Caki2 (cell line): ENCODE results near the gene BSG. TPM values are rescaled to one million over a fixed set of nuclear protein-coding genes. Genes with fewer than 3 reads are reported as not detected.

Experiments
- DNase-seq: peaks from one replicate; pipeline ENCODE4 v3.0.0-alpha.2; 2015; ENCODE audit warnings: low read depth
- in situ Hi-C: cut with HindIII; loops from 2 replicates; pipeline ENCODE4 v1.10.0; 2016; ENCODE audit warnings: low sequenced_read_pairs, low pct_unique_long_range_greater_than_20kb, mixed read lengths
- total RNA-seq: library from RNA; depleted of rRNA; stranded (reverse); fragments of >200 nt; shearing (Covaris generic); gene quantifications from 2 replicates; pipeline ENCODE4 v1.2.3, GENCODE V29; 2014; ENCODE audit warnings: low replicate concordance

Gene BSG
- total RNA-seq, 1 experiment from 2014 or later: 330 TPM

DNA sequence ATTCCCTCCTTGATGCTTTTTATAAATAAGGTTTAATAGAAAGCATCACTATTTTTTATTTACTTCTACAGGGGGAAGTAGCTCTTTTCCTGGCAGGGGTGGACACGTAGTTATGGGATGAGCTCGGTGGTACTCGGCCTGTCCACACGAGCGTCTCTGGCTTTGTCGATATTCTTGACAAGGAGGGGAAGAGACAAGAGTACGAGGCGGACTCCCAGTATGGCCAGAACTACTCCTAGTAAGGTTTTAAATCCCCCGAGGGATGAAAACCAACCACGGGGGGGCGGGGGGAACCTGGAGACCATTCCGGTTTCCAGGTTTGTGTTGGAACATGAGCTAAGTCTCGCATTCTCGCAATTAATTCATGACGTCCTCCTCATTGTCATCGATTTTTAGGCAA, 5.6 kb upstream of the BSG start:
- no peak for DNase-seq
- in situ Hi-C loops: no loop called here

DNA sequence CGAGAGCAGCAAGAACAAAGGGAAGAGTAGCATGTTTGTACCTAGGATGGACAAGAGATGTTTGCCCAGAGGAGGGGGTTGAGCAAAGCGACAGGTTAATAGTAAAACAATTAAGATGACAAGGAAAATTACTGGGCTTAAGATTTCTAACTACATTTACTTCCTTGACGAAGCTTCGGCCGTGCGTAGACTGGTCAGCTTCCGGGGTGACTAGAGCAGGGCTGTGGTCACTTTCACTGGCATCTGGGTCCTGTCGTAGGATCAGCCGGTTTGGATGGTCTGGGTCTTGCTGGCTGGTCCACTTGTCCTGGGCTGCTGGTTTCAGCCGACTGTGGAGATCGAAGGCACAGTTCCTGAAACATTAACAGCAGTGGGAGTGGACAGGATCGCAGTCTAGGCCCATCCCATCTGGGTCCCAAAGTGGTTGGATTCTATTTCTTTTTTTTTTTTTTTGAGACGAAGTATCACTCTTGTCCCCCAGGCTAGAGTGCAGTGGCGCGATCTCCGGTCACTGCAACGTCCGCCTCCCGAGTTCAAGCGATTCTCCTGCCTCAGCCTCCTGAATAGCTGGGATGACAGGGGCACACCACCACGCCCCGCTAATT, 5.0 kb upstream of the BSG start:
- in situ Hi-C loops: no loop called here
- no peak for DNase-seq

DNA sequence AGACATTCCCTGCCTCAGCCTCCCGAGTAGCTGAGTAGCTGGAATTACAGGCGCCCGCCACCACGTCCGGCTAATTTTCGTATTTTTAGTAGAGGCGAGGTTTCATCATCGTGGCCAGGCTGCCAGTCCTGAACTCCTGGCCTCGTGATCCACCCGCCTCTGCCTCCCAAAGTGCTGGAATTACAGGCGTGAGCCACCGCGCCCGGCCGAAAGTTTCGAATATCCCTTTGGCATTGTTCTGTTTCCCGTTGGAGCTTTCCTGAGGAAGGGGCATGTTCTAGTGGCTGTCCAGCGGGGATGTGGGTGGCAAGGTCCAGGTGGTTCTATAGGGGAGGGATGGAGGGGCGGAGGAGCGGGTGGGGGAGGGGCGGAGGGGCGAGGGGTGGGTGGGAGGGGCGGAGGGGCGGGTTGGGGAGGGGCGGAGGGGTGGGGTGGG, 2.1 kb upstream of the BSG start:
- in situ Hi-C loops: no loop called here
- DNase-seq: no peak

DNA sequence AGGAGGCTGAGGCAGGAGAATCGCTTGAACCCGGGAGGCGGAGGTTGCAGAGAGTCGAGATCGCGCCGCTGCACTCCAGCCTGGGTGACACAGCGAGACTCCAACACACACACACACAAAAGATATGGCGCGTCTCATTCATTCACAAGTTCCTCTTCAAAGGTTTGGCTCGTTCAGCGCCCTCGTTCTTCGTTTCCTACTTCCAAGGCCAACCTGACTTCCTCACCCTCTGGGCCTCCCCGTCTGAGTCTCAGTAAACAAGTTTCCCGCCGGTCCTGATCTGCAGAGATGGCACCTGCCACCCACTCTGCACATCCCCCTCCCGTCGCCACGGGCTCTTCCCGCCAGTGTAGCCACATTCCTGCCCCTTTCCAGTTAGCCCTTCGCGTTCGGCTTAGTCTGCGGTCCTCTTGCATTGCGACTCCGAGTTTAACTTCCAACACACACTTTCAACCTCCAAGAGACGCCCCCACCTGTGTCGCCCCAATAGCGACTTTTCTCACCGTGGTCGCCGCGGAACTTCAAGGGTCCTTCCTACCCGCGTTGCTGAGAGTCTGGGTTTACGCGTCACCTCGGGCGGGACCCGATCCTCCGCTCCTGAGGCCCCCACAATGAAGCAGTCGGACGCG, 1.3 kb upstream of the BSG start:
- in situ Hi-C loops: no loop called here
- DNase-seq: peak; percentile 45

DNA sequence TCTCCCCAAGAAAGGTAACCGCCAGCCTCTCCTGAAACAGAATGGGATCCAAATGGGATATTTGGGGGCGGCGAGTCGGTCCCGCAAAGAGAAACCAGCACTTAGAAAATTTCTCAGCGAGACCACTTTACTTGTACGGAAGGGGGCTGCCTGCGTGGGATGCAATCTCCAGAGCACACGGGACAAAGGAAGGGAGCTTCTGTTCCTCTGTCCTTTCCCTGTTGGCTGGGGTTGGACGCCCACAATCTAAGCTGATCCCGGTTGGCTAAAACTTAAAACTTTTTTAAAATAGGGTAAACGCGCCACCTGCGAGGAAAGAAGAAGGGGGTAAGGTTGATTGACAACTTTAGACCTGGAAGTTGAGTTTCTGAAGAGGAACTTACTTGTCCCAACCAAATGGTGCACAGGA, 826 bp upstream of the BSG start:
- in situ Hi-C loops: no loop called here
- peak; percentile 46 for DNase-seq

DNA sequence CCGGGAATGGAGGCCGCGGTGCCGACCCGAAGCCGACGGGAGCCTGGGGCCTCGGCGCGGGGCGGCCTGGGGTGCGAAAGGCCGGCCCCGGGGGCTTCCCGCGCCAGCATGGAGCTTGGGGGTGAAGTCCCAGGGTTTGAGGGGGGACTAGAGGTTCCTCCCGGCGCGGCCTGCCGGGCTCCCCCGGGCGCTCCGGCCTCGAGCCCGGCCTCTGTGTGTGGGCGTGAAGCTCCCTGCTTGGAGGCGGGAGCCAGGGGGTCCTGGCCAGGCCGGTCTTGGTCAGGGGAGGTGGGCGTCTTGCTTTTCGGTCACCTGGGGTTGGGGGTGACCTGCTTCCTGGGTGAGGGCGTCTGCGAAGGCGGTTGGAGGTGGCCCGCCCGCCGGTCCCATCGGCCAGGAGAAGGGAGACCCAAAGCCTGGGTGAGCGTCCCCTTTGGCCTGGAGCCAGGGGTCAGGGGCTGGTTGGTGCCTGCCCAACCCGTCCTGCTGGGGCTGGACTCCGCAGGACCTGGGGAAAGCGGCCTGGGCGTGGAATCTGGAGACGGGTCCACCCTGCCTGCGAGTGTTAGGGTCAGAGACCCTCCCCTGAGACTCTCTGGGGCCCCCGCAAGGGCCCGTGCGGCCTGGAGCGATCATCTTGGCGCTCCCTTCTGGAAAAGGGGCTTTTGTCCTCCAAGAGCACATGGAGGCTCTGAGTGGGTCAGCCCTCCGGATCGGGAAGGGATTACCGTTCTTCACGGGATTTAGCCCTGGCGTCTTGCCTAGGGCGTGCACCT, 535 bp downstream of the BSG start:
- in situ Hi-C loops: no loop called here
- peak; percentile 25 for DNase-seq

DNA sequence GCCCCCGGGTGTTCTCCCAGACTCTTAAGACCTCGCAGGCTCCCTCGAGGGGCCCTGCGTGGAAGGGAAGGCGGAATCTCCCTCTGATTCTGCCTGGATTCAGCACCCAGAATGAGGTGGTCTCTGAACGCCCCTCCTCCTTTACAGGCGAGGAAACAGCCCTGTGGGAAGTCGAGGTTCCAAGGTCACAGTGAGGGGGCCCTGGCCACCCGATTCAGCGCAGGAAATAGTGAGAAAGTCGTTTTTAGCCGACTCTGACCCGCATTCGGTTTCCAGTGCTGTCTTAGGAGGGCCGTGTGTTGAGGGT, 1.1 kb downstream of the BSG start:
- no peak for DNase-seq
- in situ Hi-C loops: no loop called here

DNA sequence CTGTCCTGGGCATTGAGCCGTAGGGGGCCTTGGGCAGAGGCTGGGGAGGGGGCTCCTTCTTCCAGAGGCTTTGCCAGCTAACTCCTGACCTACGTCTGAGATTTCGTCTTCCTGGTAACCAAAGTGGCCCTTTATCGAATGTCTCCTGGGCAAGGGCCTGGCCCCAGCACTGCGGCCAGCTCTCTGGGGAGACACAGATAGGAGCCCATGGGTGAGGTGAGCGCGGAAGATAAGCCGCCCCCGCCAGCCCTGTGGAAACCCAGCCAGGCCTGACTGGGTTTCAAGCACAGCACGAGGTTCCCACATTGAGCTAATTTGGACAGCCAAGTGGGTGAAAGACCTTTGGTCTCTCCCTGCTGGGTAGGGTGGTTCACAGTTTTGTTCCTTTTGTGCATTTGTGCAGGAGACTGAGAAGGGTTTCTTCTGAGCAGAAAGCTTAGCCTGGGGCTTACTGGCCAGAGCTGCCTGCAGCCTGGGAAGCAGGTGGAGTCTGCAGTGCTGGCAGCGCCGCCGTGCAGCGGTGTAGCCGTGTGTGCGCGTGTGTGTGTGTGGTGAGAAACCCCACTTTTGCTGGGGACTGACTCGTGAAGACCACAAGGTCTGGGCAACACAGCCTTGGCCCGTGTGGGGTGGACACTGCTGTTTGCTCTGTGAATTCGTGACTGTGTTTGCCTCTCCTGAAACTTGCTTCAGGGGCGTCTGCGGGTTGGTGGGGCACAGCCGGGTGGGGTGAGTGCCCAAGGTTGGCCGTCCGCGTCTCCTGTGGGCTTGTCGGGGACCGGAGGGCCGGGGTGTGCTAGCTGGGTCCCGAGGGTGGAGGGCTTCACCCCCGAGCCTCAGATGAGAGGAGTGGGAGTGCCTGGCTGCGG, 2.5 kb downstream of the BSG start:
- in situ Hi-C loops: no loop called here
- no peak for DNase-seq

DNA sequence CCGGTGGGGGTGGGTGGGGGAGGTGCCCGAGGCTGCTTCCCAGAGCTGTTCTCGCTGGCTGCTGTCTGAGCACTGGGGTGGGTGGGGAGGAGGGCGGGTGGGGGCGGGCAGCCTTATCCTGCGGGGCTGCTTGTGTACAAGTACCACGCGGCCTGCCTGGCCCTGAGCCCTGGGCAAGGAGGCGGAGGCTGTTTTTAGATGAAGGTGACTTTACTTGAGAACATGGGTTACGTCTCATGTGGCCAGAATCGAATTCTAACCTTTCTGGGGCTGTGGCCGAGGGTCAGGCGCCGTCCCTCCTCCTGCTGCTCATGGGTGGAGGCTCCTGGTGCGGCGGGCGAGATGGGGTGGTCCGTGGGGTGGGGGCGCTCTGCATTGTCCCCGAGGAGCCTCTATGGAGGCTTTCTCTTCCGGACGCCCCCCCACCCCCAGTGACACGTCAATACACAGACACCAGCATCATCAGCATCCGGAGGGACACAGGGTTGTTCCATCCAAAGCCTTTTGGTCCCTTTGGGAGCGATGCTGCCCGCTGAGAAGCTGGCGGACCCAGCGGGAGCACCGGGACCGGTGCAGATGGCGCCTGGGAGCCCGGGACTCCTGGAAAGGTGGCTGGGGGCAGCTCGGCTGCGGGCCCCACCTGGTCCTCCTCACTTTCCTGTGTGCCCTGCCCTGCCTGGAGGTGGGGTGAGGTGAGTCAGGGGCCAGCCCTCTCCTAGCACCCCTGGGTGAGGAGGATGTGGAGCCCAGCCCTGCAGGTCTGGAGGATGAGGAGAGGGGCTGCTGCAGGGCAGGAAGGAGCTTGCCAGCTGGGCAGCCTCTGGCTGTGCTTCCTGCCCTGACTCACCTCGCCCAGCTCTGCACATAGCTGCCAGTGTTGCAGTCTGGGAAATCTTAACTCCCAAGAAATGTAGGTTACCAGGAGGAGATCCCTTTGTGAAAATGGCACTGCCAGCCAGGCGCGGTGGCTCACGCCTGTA, 3.4 kb downstream of the BSG start:
- DNase-seq: no peak
- in situ Hi-C loops: no loop called here

DNA sequence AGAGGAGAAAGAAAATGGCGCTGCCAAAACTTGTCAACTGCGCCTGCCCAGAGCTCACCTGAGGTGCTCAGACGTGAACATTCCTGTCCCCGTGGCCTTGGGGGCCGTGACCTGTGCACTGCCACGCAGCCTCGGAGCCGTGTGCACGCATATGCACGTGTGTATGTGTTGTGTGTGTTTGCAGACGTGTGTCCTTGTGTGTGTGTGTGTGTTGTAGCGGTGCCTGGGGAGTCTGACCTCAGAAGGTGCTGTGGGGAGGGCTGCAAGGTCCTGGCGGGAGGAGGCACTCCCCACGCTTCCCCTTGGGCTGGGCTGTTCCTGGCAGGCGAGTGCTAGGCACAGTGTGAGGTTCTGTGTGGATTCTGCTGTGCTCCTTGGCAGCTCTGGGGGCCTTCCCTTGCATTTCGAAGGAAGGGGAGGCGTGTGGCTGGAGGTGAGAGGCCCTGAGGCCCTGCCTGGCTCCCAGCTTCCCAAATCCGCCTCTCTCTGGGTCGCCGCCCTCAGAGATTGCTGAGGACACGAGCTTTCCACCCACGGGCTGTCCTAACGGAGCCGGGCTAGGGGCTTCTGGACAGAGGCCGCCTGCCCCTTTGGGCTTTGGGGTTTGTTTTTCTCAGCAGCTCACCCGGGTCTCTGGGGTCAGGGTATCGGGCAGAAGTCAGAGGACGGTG, 4.5 kb downstream of the BSG start:
- in situ Hi-C loops: no loop called here
- DNase-seq: no peak

DNA sequence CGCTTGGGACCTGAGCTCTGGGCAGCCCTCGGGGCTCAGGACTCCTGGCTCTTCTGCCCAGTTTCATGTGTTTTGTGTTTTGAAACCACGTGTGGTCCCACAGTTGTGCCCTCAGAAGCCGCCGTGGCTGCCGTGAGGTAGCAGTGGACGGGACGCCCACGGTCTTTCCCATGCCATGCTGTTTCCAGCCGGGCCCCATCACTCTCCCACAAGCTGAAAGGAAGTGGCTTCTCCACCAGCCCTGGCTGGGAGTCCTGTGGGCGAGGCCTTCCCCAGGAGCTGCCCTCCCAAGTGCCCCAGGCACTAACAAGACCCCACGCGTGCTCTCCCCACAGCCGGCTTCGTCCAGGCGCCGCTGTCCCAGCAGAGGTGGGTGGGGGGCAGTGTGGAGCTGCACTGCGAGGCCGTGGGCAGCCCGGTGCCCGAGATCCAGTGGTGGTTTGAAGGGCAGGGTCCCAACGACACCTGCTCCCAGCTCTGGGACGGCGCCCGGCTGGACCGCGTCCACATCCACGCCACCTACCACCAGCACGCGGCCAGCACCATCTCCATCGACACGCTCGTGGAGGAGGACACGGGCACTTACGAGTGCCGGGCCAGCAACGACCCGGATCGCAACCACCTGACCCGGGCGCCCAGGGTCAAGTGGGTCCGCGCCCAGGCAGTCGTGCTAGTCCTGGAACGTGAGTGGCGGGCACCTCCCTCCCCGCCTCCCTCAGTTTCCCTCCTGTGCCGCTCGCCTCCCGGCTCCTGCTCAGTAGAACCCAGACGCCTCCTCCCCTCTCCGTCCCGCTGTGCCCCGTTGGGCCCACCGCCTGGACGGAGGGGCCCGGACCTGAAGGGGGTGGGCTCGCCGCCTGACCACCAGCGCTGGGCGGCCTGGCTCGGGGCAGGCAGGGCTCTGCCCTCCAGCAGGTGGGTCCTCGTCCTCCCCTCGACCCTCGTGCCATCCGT, 5.3 kb downstream of the BSG start:
- no peak for DNase-seq
- in situ Hi-C loops: no loop called here

DNA sequence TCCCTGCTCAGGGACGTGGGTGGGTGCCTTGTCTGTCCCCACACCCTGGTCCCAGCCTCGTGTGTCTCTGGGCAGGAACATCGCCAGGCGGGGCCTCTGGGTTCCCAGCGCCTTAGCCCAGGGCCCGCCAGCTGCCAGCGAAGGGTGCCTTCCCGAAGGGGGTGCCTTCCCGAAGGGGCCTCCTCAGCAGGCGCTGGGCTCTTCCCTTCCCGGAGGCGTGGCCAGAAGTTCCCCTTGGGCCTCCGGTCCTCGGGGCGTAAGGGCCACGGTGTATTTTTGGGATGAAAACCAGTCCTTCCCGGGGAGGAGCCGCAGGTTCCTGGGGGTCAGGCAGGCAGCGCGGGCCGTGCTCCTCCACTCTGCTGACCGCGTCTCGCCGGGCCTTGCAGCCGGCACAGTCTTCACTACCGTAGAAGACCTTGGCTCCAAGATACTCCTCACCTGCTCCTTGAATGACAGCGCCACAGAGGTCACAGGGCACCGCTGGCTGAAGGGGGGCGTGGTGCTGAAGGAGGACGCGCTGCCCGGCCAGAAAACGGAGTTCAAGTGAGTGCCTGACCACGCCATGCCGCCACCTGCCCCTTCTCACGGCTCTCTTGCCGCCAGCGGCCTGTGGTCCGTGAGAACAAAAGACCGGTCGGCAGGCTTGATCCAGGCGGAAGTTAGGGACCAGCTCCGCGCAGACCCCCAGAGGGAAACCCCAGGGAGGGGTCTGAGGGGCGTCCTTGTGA, 6.9 kb downstream of the BSG start:
- in situ Hi-C loops: no loop called here
- DNase-seq: no peak

DNA sequence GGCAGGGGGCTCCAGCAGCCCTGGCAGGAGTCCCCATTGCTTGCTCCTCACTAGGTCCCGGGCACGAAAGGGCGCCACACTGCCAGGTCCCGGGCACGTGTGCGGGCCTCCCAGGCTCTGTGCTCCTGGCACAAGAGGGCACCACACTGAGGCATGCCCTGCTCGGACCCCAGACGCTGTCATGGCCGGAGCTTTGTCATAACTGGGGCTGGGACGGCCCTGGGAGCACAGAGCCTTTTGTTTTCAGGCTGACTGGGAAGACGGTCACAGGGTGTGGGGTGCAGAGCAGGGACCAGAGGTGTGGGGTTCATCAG, 7.4 kb downstream of the BSG start:
- in situ Hi-C loops: no loop called here

DNA sequence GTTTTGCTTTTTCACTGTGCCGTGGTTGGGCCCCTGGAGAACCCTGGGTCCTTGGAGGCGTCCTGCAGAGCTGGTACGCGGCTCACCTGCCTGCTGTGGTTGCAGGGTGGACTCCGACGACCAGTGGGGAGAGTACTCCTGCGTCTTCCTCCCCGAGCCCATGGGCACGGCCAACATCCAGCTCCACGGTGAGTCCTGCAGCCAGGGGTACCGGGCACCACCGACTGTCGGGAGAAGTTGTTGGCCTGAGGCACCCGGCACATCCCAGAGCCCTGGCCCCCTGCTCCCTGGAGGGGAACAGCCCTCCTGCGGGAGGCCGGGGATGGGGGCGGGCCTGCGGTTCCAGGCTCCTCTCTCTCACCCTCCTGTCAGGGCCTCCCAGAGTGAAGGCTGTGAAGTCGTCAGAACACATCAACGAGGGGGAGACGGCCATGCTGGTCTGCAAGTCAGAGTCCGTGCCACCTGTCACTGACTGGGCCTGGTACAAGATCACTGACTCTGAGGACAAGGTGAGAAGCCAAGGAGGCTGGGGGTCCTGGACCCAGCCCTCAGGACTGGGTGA, 8.0 kb downstream of the BSG start:
- in situ Hi-C loops: no loop called here

More for the DNA sequence above, 7.4 kb downstream of the BSG start:
- no peak for DNase-seq

DNA sequence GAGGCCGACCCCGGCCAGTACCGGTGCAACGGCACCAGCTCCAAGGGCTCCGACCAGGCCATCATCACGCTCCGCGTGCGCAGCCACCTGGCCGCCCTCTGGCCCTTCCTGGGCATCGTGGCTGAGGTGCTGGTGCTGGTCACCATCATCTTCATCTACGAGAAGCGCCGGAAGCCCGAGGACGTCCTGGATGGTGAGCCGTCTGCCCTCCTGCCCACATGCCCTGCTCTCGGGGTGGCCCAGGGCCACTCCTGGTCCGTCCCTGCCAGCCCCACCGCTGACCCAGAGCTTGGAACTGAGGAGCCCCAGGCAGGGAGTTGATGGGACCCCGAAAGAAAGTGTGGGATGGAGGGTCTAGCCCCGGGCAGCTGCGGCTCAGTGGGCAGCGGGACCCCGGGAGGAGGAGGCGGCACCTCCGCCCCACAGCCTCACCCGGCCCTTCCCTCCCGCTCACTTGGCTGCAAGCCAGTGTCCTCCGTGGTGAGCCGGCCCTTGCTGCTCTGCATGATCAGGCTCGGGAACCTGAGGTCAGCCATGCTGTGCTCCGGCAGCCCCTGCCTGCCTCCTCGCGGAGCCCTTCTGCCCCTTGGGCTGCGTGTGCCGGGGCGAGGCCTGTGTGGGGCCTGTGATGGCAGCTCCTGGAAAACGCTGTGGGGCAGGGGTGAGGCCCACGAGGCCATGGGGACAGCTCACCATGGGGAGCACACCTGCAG, 9.2 kb downstream of the BSG start:
- DNase-seq: no peak
- in situ Hi-C loops: no loop called here

More for the DNA sequence above, 8.0 kb downstream of the BSG start:
- DNase-seq: no peak
